ENCODE measurements around the gene OSTM1. TPM values are rescaled to one million over a fixed set of nuclear protein-coding genes. Genes with fewer than 3 reads are reported as not detected.
A peak's percentile ranks its signal among the peaks of the same experiment; 100 is the strongest.

OSTM1 gene
- total and polyA plus RNA-seq, 2 donors, result 20.9 to 31.2 TPM

DNA sequence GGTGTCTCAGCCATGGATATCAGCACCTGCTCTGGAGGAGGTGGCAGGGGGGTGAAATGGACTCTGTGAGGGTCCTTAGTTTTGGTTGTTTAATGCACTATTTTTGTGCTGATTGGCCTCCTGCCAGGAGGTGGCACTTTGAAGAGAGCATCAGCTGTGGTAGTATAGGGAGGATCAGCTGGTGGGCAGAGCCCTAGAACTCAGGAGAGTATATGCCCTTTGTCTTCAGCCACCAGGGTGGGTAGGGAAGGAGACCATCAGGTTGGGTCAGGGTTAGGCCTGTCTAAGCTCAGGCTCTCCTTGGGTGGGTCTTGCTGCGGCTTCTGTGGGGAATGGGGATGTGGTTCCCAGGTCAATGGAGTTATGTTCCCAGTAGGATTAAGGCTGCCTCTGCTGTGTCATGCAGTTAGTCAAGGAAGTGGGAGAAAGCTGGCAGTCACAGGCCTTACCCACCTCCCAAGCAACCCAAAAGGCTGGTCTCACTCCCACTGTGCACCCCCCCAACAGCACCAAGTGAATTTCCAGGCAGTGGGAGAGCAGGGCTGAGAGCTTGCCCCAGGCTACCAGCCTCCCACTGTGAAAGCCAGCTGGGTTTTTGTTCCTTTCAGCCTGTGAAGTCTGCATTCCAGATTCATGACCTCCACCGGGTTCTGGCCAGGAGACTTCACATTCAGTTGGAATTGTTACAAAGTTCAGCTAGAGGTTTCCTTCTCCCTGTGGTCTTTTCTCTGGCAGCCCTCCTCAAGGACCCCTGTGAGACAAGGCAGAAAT, 5.7 kb upstream of the OSTM1 start:
- DNase-seq (ENCODE audit: low read depth in 6 of 9, low spot score in 9 of 9), result no peak
- H3K4me3 ChIP-seq (ENCODE audit: low read length in 2 of 2), result no peak overlapping the region
- H3K27me3 ChIP-seq (ENCODE audit: control insufficient read depth in 2 of 2, insufficient read depth in 1 of 2, low read length in 1 of 2), result peaks cover 0 to 6% of the 10 kb centered on the region in 2 donors
- H3K9me3 ChIP-seq (ENCODE audit: control insufficient read depth in 2 of 2, insufficient read depth in 1 of 2, low read length in 1 of 2), result peaks cover 0 to 3% of the 10 kb centered on the region in 2 donors
- no peak overlapping the region for H3K27ac ChIP-seq (ENCODE audit: low read depth in 1 of 2, low read length in 1 of 2)
- no peaks in the 10 kb centered on the region for H3K36me3 ChIP-seq (ENCODE audit: control insufficient read depth in 2 of 2, insufficient read depth in 2 of 2, low read length in 1 of 2)
- 95% methylated on average over 2 of the region's 2 CpGs for WGBS
- H3K4me1 ChIP-seq (ENCODE audit: control insufficient read depth in 2 of 2, insufficient read depth in 2 of 2, low read length in 2 of 2), result peaks cover 1 to 5% of the 10 kb centered on the region in 2 donors

DNA sequence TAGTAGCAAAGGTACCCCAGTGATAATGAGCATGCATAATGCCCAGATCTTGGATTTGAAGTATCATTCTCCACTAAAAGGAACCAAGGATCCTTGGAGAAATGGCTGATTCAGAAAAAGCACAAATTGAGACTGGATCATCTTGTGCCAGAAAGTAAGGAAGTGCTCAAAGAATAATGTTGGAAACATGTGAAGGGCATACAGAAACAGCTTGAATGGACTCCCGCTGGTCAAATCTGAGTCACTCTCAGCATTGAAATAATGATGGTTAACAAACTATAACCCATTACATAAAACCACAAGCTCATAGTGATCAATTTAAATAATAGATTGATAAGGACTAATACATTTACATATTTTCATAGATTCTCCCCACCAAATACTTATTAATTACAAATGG, 3.6 kb upstream of the OSTM1 start:
- Histone ChIP-seq H3K4me1 (ENCODE audit: control insufficient read depth in 2 of 2, insufficient read depth in 2 of 2, low read length in 2 of 2) (peaks cover 8 to 17% of the 10 kb centered on the region in 2 donors), H3K36me3 (ENCODE audit: control insufficient read depth in 2 of 2, insufficient read depth in 2 of 2, low read length in 1 of 2) (no peaks in the 10 kb centered on the region), H3K27me3 (ENCODE audit: control insufficient read depth in 2 of 2, insufficient read depth in 1 of 2, low read length in 1 of 2) (peaks cover 0 to 6% of the 10 kb centered on the region in 2 donors), H3K4me3 (ENCODE audit: low read length in 2 of 2) (no peak overlapping the region), H3K9me3 (ENCODE audit: control insufficient read depth in 2 of 2, insufficient read depth in 1 of 2, low read length in 1 of 2) (peaks cover 0 to 4% of the 10 kb centered on the region in 2 donors), H3K27ac (ENCODE audit: low read depth in 1 of 2, low read length in 1 of 2) (no peak overlapping the region)
- DNase-seq (ENCODE audit: low read depth in 6 of 9, low spot score in 9 of 9), result no peak
- WGBS, result 96% methylated on average over 1 of the region's 1 CpG

DNA sequence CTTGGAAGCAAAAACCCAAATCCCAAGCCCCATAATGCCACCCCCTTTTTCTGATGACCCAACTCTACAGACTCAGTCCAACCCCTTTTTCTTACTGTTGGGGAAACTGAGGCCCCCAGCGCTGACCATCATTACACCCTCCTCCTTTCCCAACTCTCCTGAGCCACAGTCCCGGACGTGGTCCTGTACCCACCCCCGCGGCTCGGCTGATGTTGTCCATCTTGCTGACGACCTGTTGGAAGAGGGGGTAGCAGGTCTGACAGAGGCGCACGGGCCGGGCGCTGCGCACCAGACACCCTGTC, 533 bp downstream of the OSTM1 start:
- peaks cover 0 to 4% of the 10 kb centered on the region in 2 donors for H3K9me3 ChIP-seq (ENCODE audit: control insufficient read depth in 2 of 2, insufficient read depth in 1 of 2, low read length in 1 of 2)
- H3K4me3 ChIP-seq (ENCODE audit: low read length in 2 of 2), result peak overlapping the region; percentile 79 to 89
- 2% methylated on average over 12 of the region's 12 CpGs for WGBS
- H3K36me3 ChIP-seq (ENCODE audit: control insufficient read depth in 2 of 2, insufficient read depth in 2 of 2, low read length in 1 of 2), result no peaks in the 10 kb centered on the region
- H3K4me1 ChIP-seq (ENCODE audit: control insufficient read depth in 2 of 2, insufficient read depth in 2 of 2, low read length in 2 of 2), result peaks cover 8 to 21% of the 10 kb centered on the region in 2 donors
- DNase-seq (ENCODE audit: low read depth in 6 of 9, low spot score in 9 of 9), result no peak
- no peak overlapping the region for H3K27ac ChIP-seq (ENCODE audit: low read depth in 1 of 2, low read length in 1 of 2)
- H3K27me3 ChIP-seq (ENCODE audit: control insufficient read depth in 2 of 2, insufficient read depth in 1 of 2, low read length in 1 of 2), result no peaks in the 10 kb centered on the region

DNA sequence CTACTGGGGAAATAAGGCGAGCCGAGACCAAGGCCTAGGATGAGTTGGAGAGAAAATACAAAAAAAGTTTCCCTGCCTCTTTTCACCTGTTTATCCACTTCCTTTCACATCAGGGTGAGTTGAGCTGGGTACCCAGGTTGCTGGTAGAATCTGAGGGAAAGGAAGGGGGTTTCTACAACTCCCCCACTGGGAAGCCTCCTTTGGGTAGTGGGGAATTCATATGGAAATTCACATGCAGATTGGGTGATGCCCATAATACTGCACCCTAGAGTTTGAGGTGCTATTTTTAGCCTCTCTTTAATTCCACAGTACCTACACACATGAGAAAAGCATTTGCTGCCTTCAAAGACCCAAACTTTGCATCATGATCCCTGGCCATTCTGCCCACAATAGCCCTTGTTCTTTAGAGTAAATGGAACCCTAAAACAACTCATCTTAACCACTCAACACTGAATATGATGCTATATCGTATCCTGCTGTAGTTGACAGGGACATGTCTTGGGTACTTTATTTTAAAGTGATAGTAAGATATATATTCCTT, 2.7 kb downstream of the OSTM1 start:
- WGBS, result 80% methylated on average over 3 of the region's 3 CpGs
- no peaks in the 10 kb centered on the region for H3K27me3 ChIP-seq (ENCODE audit: control insufficient read depth in 2 of 2, insufficient read depth in 1 of 2, low read length in 1 of 2)
- peaks cover 0 to 4% of the 10 kb centered on the region in 2 donors for H3K9me3 ChIP-seq (ENCODE audit: control insufficient read depth in 2 of 2, insufficient read depth in 1 of 2, low read length in 1 of 2)
- peaks cover 13 to 24% of the 10 kb centered on the region in 2 donors for H3K4me1 ChIP-seq (ENCODE audit: control insufficient read depth in 2 of 2, insufficient read depth in 2 of 2, low read length in 2 of 2)
- no peak for DNase-seq (ENCODE audit: low read depth in 6 of 9, low spot score in 9 of 9)
- no peak overlapping the region for H3K27ac ChIP-seq (ENCODE audit: low read depth in 1 of 2, low read length in 1 of 2)
- no peaks in the 10 kb centered on the region for H3K36me3 ChIP-seq (ENCODE audit: control insufficient read depth in 2 of 2, insufficient read depth in 2 of 2, low read length in 1 of 2)
- H3K4me3 ChIP-seq (ENCODE audit: low read length in 2 of 2), result no peak overlapping the region

DNA sequence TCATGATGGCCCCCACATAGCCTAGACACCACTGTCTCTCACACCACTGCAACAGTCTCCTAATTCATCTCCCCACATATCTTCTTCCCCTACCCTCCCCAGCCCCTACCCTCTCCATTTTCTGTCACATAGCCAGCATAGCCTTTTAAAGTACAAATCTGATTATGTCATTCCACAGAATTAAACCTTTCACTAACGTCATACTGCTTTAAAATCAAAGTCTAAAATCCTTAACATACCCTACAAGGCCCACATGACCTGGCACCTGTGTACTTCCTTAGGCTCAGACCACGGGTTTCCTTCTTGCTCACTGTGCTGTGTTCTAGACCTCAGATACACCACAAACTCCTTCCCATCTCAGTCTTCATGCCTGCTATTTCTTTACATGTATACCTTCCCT, 5.9 kb downstream of the OSTM1 start:
- H3K36me3 ChIP-seq (ENCODE audit: control insufficient read depth in 2 of 2, insufficient read depth in 2 of 2, low read length in 1 of 2), result no peaks in the 10 kb centered on the region
- H3K27ac ChIP-seq (ENCODE audit: low read depth in 1 of 2, low read length in 1 of 2), result no peak overlapping the region
- WGBS, result 5% methylated on average over 2 of the region's 2 CpGs
- H3K4me3 ChIP-seq (ENCODE audit: low read length in 2 of 2), result no peak overlapping the region
- DNase-seq (ENCODE audit: low read depth in 6 of 9, low spot score in 9 of 9), result peak in 5 of 9 donors; percentile 12 to 64 (median 26)
- no peaks in the 10 kb centered on the region for H3K9me3 ChIP-seq (ENCODE audit: control insufficient read depth in 2 of 2, insufficient read depth in 1 of 2, low read length in 1 of 2)
- H3K4me1 ChIP-seq (ENCODE audit: control insufficient read depth in 2 of 2, insufficient read depth in 2 of 2, low read length in 2 of 2), result peaks cover 7 to 10% of the 10 kb centered on the region in 2 donors
- no peaks in the 10 kb centered on the region for H3K27me3 ChIP-seq (ENCODE audit: control insufficient read depth in 2 of 2, insufficient read depth in 1 of 2, low read length in 1 of 2)

DNA sequence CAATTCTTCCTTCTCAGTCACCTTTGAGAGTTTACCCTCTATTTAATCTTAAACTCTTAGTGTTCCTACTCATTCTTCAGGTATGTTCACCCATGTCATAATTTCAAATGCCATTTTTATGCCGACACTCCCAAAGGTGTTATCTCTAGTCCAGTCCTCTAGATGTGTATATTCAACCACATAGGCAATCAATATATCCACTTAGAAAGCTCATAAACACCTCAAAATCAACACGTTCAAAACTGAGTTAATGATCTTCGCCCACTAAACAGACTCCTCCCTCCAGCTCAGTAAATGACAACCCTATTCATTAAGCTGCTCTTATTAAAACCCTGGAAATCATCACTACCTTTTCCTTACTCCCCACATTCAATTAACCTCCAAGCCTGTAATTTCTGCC, 6.4 kb downstream of the OSTM1 start:
- no peak for DNase-seq (ENCODE audit: low read depth in 6 of 9, low spot score in 9 of 9)
- Histone ChIP-seq H3K4me3 (ENCODE audit: low read length in 2 of 2) (no peak overlapping the region), H3K27ac (ENCODE audit: low read depth in 1 of 2, low read length in 1 of 2) (no peak overlapping the region), H3K4me1 (ENCODE audit: control insufficient read depth in 2 of 2, insufficient read depth in 2 of 2, low read length in 2 of 2) (peaks cover 5 to 7% of the 10 kb centered on the region in 2 donors), H3K9me3 (ENCODE audit: control insufficient read depth in 2 of 2, insufficient read depth in 1 of 2, low read length in 1 of 2) (no peaks in the 10 kb centered on the region), H3K36me3 (ENCODE audit: control insufficient read depth in 2 of 2, insufficient read depth in 2 of 2, low read length in 1 of 2) (no peaks in the 10 kb centered on the region), H3K27me3 (ENCODE audit: control insufficient read depth in 2 of 2, insufficient read depth in 1 of 2, low read length in 1 of 2) (no peaks in the 10 kb centered on the region)
- over 99% methylated on average over 3 of the region's 3 CpGs for WGBS

DNA sequence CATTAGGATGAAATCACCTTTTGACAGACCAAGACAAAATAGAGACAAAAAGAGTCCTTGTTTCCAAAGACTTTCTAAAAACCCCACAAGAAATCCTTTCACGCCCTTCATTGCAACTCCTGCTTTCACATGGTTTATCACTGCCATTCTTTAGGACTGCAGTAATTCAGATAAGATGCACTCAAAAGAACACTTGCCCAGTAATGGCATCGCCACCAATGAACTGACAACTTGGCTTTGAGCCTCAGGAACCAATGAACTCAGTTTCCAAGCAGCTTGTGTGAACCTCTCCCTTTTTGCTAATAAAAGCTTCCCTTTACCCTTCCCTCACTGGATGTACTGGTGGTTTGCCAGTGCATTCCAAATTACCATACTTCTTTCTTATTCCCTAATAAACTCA, 21.8 kb downstream of the OSTM1 start:
- Histone ChIP-seq H3K4me1 (ENCODE audit: control insufficient read depth in 2 of 2, insufficient read depth in 2 of 2, low read length in 2 of 2) (no peaks in the 10 kb centered on the region), H3K36me3 (ENCODE audit: control insufficient read depth in 2 of 2, insufficient read depth in 2 of 2, low read length in 1 of 2) (peaks cover 6 to 12% of the 10 kb centered on the region in 2 donors), H3K27me3 (ENCODE audit: control insufficient read depth in 2 of 2, insufficient read depth in 1 of 2, low read length in 1 of 2) (no peaks in the 10 kb centered on the region), H3K9me3 (ENCODE audit: control insufficient read depth in 2 of 2, insufficient read depth in 1 of 2, low read length in 1 of 2) (no peaks in the 10 kb centered on the region), H3K27ac (ENCODE audit: low read depth in 1 of 2, low read length in 1 of 2) (no peak overlapping the region), H3K4me3 (ENCODE audit: low read length in 2 of 2) (no peak overlapping the region)
- no peak for DNase-seq (ENCODE audit: low read depth in 6 of 9, low spot score in 9 of 9)
- 98% methylated on average over 2 of the region's 2 CpGs for WGBS

DNA sequence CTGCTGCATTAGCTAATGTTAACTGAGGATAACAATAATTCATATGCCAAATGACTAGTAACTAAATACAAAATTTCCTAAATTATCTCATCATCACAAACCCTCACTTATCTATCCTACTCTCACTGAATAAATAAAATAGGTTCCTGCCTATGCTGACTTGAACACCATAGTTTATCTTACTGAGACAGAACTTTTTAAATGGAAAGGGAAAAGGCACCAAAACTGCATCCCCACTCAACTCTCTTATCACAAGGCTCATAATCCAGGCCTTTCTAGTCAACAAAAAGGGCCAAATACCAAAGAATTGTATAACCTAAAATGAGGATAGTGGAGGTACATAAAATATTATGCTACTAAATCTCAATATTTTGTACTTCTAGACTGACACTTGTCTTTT, 23.1 kb downstream of the OSTM1 start:
- Histone ChIP-seq H3K36me3 (ENCODE audit: control insufficient read depth in 2 of 2, insufficient read depth in 2 of 2, low read length in 1 of 2) (peaks cover 6 to 21% of the 10 kb centered on the region in 2 donors), H3K27me3 (ENCODE audit: control insufficient read depth in 2 of 2, insufficient read depth in 1 of 2, low read length in 1 of 2) (no peaks in the 10 kb centered on the region)

DNA sequence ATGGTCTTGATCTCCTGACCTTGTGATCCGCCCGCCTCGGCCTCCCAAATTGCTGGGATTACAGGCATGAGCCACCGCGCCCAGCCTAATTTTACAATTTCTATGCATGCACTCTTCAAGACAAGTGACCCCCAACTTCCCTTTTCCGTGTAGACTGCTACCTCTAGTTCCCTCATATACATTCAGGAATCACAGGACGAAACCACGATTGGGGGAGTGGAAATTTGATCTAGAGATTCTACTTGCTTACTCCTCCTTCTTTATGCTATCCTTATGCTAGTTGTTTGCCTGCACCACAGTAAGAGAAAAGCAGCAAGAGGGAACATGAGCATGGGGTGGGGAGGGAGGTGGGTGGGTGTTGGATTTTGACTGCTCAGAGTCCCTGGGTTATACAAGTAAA, 34.9 kb downstream of the OSTM1 start:
- WGBS, result 93% methylated on average over 8 of the region's 8 CpGs
- Histone ChIP-seq H3K36me3 (ENCODE audit: control insufficient read depth in 2 of 2, insufficient read depth in 2 of 2, low read length in 1 of 2) (peaks cover 9 to 26% of the 10 kb centered on the region in 2 donors), H3K4me3 (ENCODE audit: low read length in 2 of 2) (no peak overlapping the region), H3K27me3 (ENCODE audit: control insufficient read depth in 2 of 2, insufficient read depth in 1 of 2, low read length in 1 of 2) (no peaks in the 10 kb centered on the region), H3K27ac (ENCODE audit: low read depth in 1 of 2, low read length in 1 of 2) (no peak overlapping the region), H3K9me3 (ENCODE audit: control insufficient read depth in 2 of 2, insufficient read depth in 1 of 2, low read length in 1 of 2) (no peaks in the 10 kb centered on the region), H3K4me1 (ENCODE audit: control insufficient read depth in 2 of 2, insufficient read depth in 2 of 2, low read length in 2 of 2) (no peaks in the 10 kb centered on the region)
- no peak for DNase-seq (ENCODE audit: low read depth in 6 of 9, low spot score in 9 of 9)

More for the DNA sequence above, 23.1 kb downstream of the OSTM1 start:
- DNase-seq (ENCODE audit: low read depth in 6 of 9, low spot score in 9 of 9), result no peak
- Histone ChIP-seq H3K4me3 (ENCODE audit: low read length in 2 of 2) (no peak overlapping the region), H3K27ac (ENCODE audit: low read depth in 1 of 2, low read length in 1 of 2) (no peak overlapping the region), H3K9me3 (ENCODE audit: control insufficient read depth in 2 of 2, insufficient read depth in 1 of 2, low read length in 1 of 2) (no peaks in the 10 kb centered on the region), H3K4me1 (ENCODE audit: control insufficient read depth in 2 of 2, insufficient read depth in 2 of 2, low read length in 2 of 2) (no peaks in the 10 kb centered on the region)

Data from thymus (tissue), 11 donors.